Heart left ventricle (tissue), 13 donors: Measurements from ENCODE around the gene RPL3.

Experiments
- CTCF ChIP-seq, 12 donors: fragments of 200-600 bp; sonication (generic) in 4 of 12; IDR thresholded peaks; one replicate each; pipeline versions ENCODE4 v1.5.0 to v1.8.0; 2018 to 2022; ENCODE audit warnings: antibody characterized with exemption in 12 of 12, mild to moderate bottlenecking in 5 of 12
- POLR2A ChIP-seq, 2 donors: fragments of 450-650 bp; IDR thresholded peaks; one replicate each; pipeline ENCODE4 v1.6.1; 2017; ENCODE audit warnings: antibody characterized with exemption in 2 of 2, mild to moderate bottlenecking in 2 of 2, moderate library complexity in 2 of 2
- donor health status: ischemic (EF 13 %, LVEDD 7.1; RV severe dilation, severe dysfunction).
- donor health status: DM: no; HTN: yes; CAD: no.
- donor health status: DM: no; HTN: no; CAD: no.
- donor health status: ischemic (EF 25% LVEDD 6.9; RV normal size, moderate dysfunction).
- donor health status: ischemic (EF 25% LVEDD 5.7; RV mildly dilated, moderate dysfunction).
- donor health status: ischemic (EF 35%, LVEDD 5.7; RV mildly dilated, moderate dysfunction).
- donor health status: nonischemic (EF 11% LVEDD 7.7; RV severe dilation, severe dysfunction).
- donor health status: DM: yes; HTN: yes; CAD: no.
- donor health status: PGD.
- donor health status: ischemic (EF 29% LVEDD 5.4; RV normal size, mild dysfunction).
- donor health status: nonischemic (EF 23%, LVEDD 6.1; RV moderate dilation, normal function).

GRCh38 chr22:39344046-39344390 is 24.6 kb upstream of the RPL3 start:
- TF ChIP-seq CTCF (IDR thresholded peaks at IDR 0.05) (no peak), POLR2A (IDR thresholded peaks at IDR 0.05) (no peak)
